Gastroesophageal sphincter (tissue), 3 donors: ENCODE measurements around the gene CSTF1.

ENCODE experiments used
- CTCF ChIP-seq, 4 experiments: fragments of 200-600 bp in 2 of 4; fragments of 450-650 bp in 2 of 4; sonication (generic) in 1 of 4; IDR thresholded peaks; one replicate each; pipeline ENCODE4 v1.5.1; 2017 to 2019; ENCODE audit warnings: antibody characterized with exemption in 4 of 4, mild to moderate bottlenecking in 2 of 4, moderate library complexity in 2 of 4
- POLR2A ChIP-seq, 2 donors: fragments of 450-650 bp; IDR thresholded peaks; one replicate each; pipeline ENCODE4 v1.6.1; 2017; ENCODE audit warnings: antibody characterized with exemption in 2 of 2, mild to moderate bottlenecking in 2 of 2, moderate library complexity in 1 of 2

GRCh38 chr20:56388882-56389281 is 3.6 kb upstream of the CSTF1 start:
- TF ChIP-seq CTCF (IDR thresholded peaks at IDR 0.05) (no peak), POLR2A (IDR thresholded peaks at IDR 0.05) (no peak)
